Measurements from ENCODE around the gene FASN.

DNA sequence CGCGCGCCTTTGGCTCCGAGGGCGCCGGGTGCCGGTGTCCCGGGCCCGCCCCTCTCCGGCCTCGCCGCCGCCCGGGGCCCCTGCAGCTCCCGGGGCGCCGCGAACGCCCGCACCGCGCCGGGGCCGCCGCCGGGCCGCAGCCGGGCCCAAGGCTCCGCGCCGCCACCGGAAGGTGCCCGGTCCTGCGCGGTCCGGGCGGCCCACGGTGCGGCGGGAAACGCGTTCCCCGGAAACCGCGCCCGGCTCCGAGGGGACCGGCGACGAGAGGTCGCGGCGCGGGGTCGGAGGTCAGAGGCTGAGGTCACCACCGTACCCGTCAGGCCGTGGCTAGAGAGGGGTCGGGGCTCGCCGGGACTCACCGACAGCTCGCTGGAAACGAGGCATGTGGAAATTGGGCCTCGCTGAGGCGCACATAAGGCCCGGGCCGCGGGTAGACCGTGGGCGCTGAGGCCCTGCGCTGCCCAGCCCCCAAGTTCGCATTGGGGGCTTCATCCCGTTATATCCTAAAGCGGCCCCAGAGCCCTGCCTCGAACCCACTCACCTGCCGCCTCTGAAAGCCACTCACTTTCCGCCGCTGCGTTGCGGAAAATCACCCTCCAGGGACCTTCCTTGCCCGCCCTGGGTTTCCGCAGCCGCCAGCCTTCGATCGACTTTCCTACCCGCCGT lies 32.3 kb downstream of the FASN start, which contains the start of gene DUS1L:
- TF ChIP-seq EZH2 (IDR thresholded peaks at IDR 0.05): no peak
- 0 out of 2 replicates have a peak, but pooled peaks have one; percentile 13 for TF ChIP-seq POLR2AphosphoS5 (IDR thresholded peaks at IDR 0.05; ENCODE audit: borderline replicate concordance, low read depth, low read length)
